ENCODE results near the gene PPP1R1C. TPM values are rescaled to one million over a fixed set of nuclear protein-coding genes. Genes with fewer than 3 reads are reported as not detected.
A peak's percentile ranks its signal among the peaks of the same experiment; 100 is the strongest.

Gene PPP1R1C
- total RNA-seq, 2 donors from 2014 or later, result 2.8 to 6.1 TPM

GRCh38 chr2:182144776-182145165 is 159.1 kb downstream of the PPP1R1C start:
- Histone ChIP-seq H3K27me3 (ENCODE audit: control insufficient read depth, insufficient read depth, low read length, poor library complexity, severe bottlenecking) (no peaks in the 10 kb centered on the region), H3K9ac (ENCODE audit: extremely low read depth, low read length, poor library complexity, severe bottlenecking) (no peak overlapping the region), H3K4me1 (ENCODE audit: control insufficient read depth, insufficient read depth, low read length) (peaks cover 6% of the 10 kb centered on the region), H3K27ac (ENCODE audit: low read depth, low read length) (peak overlapping the region; percentile 34), H3K4me3 (ENCODE audit: low read length) (no peak overlapping the region), H3K36me3 (ENCODE audit: control insufficient read depth, insufficient read depth, low read length) (no peaks in the 10 kb centered on the region), H3K9me3 (ENCODE audit: control insufficient read depth, low read length) (no peaks in the 10 kb centered on the region)
- 75% methylated on average over 1 of the region's 1 CpG; no CpG with 5 or more reads in 1 of the 2 experiments for WGBS, 2 experiments (ENCODE audit: insufficient coverage in 1 of 2, insufficient read length in 1 of 2)
- Mint-ChIP-seq H3K4me1 (peaks cover 22% of the 10 kb centered on the region), H3K4me3 (no peak overlapping the region), H3K27me3 (ENCODE audit: insufficient read depth) (no peaks in the 10 kb centered on the region), H3K27ac (peak overlapping the region; percentile 84), H3K36me3 (ENCODE audit: low read depth) (no peaks in the 10 kb centered on the region), H3K9me3 (peaks cover 4% of the 10 kb centered on the region)
- DNase-seq, result no peak
- no peak for TF ChIP-seq CTCF (conservative IDR thresholded peaks at IDR 0.05)

GRCh38 chr2:182148344-182148743 is 162.7 kb downstream of the PPP1R1C start:
- H3K27me3 Mint-ChIP-seq (ENCODE audit: insufficient read depth), result no peaks in the 10 kb centered on the region
- H3K4me1 ChIP-seq (ENCODE audit: control insufficient read depth, insufficient read depth, low read length), result peaks cover 6% of the 10 kb centered on the region
- H3K9me3 Mint-ChIP-seq, result peaks cover 4% of the 10 kb centered on the region
- peak overlapping the region; percentile 48 for H3K27ac Mint-ChIP-seq
- no peak overlapping the region for H3K4me3 ChIP-seq (ENCODE audit: low read length)
- DNase-seq, result no peak
- no peak for TF ChIP-seq CTCF (conservative IDR thresholded peaks at IDR 0.05)
- no peaks in the 10 kb centered on the region for H3K9me3 ChIP-seq (ENCODE audit: control insufficient read depth, low read length)
- H3K27ac ChIP-seq (ENCODE audit: low read depth, low read length), result no peak overlapping the region
- no peak overlapping the region for H3K9ac ChIP-seq (ENCODE audit: extremely low read depth, low read length, poor library complexity, severe bottlenecking)
- peaks cover 20% of the 10 kb centered on the region for H3K4me1 Mint-ChIP-seq
- WGBS, 2 experiments (ENCODE audit: insufficient coverage in 1 of 2, insufficient read length in 1 of 2), result 85 to 100% methylated on average over 1 to 2 of the region's 2 CpGs
- no peaks in the 10 kb centered on the region for H3K36me3 ChIP-seq (ENCODE audit: control insufficient read depth, insufficient read depth, low read length)
- no peaks in the 10 kb centered on the region for H3K36me3 Mint-ChIP-seq (ENCODE audit: low read depth)
- no peak overlapping the region for H3K4me3 Mint-ChIP-seq
- H3K27me3 ChIP-seq (ENCODE audit: control insufficient read depth, insufficient read depth, low read length, poor library complexity, severe bottlenecking), result no peaks in the 10 kb centered on the region

GRCh38 chr2:182163878-182164277 is 178.2 kb downstream of the PPP1R1C start:
- Mint-ChIP-seq H3K27ac (no peak overlapping the region), H3K4me3 (no peak overlapping the region), H3K4me1 (no peaks in the 10 kb centered on the region), H3K9me3 (no peaks in the 10 kb centered on the region), H3K27me3 (ENCODE audit: insufficient read depth) (no peaks in the 10 kb centered on the region), H3K36me3 (ENCODE audit: low read depth) (no peaks in the 10 kb centered on the region)
- no peak overlapping the region for H3K9ac ChIP-seq (ENCODE audit: extremely low read depth, low read length, poor library complexity, severe bottlenecking)
- no peaks in the 10 kb centered on the region for H3K9me3 ChIP-seq (ENCODE audit: control insufficient read depth, low read length)
- H3K27me3 ChIP-seq (ENCODE audit: control insufficient read depth, insufficient read depth, low read length, poor library complexity, severe bottlenecking), result no peaks in the 10 kb centered on the region
- no peak for DNase-seq
- no peaks in the 10 kb centered on the region for H3K4me1 ChIP-seq (ENCODE audit: control insufficient read depth, insufficient read depth, low read length)
- WGBS, 2 experiments (ENCODE audit: insufficient coverage in 1 of 2, insufficient read length in 1 of 2), result 93 to 94% methylated on average over 3 of the region's 3 CpGs
- no peak overlapping the region for H3K4me3 ChIP-seq (ENCODE audit: low read length)
- no peak overlapping the region for H3K27ac ChIP-seq (ENCODE audit: low read depth, low read length)
- TF ChIP-seq CTCF (conservative IDR thresholded peaks at IDR 0.05), result no peak
- no peaks in the 10 kb centered on the region for H3K36me3 ChIP-seq (ENCODE audit: control insufficient read depth, insufficient read depth, low read length)
